ENCODE results near the gene CTDSP2. TPM values are rescaled to one million over a fixed set of nuclear protein-coding genes. Genes with fewer than 3 reads are reported as not detected.
A peak's percentile ranks its signal among the peaks of the same experiment; 100 is the strongest.

The CTDSP2 gene
- polyA plus RNA-seq, 1 of the 3 experiments (the other 2 are of a cell fraction) = 119 TPM

GRCh38 chr12:57872362-57872761, 25.8 kb upstream of the CTDSP2 start:
- H3K4me2 ChIP-seq = no peak overlapping the region
- peaks cover 0 to 12% of the 10 kb centered on the region in 2 experiments; a peak in 1 of 4 replicates for H3K4me1 ChIP-seq (ENCODE audit: control insufficient read depth in 1 of 2, insufficient read depth in 2 of 2, low read depth in 1 of 2, low read length in 1 of 2)
- H3K4me3 ChIP-seq (ENCODE audit: low read depth in 2 of 2, low read length in 1 of 2) = no peak overlapping the region
- H3K79me2 ChIP-seq (ENCODE audit: insufficient read depth) = no peaks in the 10 kb centered on the region
- no peak for DNase-seq
- H3K9me2 ChIP-seq = no peaks in the 10 kb centered on the region
- no peak overlapping the region for H3K27ac ChIP-seq (ENCODE audit: low read depth in 2 of 2, low read length in 1 of 2)
- H3K27me3 ChIP-seq (ENCODE audit: insufficient read depth) = no peaks in the 10 kb centered on the region
- POLR2A ChIA-PET = no interaction called here
- WGBS (ENCODE audit: low lambda C conversion rate) = 65% methylated on average over 2 of the region's 2 CpGs
- CTCF ChIA-PET = interaction anchor here (1.3 kb wide), 1 partner anchor 33 kb away, joined by 6 read pairs; no protein-coding TSS in a partner anchor
- TF ChIP-seq RAD21 (IDR thresholded peaks at IDR 0.05; ENCODE audit: low read length) = no peak
- peak; percentile 59; the same call in 1 of the 2 replicates for TF ChIP-seq USF1 (IDR thresholded peaks at IDR 0.05; ENCODE audit: borderline replicate concordance, low read depth)
- no peak for TF ChIP-seq RXRA (IDR thresholded peaks at IDR 0.05; ENCODE audit: borderline replicate concordance, low read depth)
- H2AFZ ChIP-seq (ENCODE audit: low read depth) = no peak overlapping the region
- no peaks in the 10 kb centered on the region for H3K9me3 ChIP-seq
- H4K20me1 ChIP-seq (ENCODE audit: insufficient read depth) = no peaks in the 10 kb centered on the region
- no peaks in the 10 kb centered on the region for H3F3A ChIP-seq (replicated peaks; ENCODE audit: insufficient read depth)
- no peaks in the 10 kb centered on the region for H3K36me3 ChIP-seq (replicated peaks in 1 of 2; ENCODE audit: control insufficient read depth in 1 of 2, insufficient read depth in 2 of 2, low read length in 1 of 2)
- H3K9ac ChIP-seq = no peak overlapping the region

GRCh38 chr12:57869927-57870318, 23.4 kb upstream of the CTDSP2 start:
- Histone ChIP-seq H3F3A (replicated peaks; ENCODE audit: insufficient read depth) (no peaks in the 10 kb centered on the region), H3K27ac (ENCODE audit: low read depth in 2 of 2, low read length in 1 of 2) (no peak overlapping the region), H3K4me3 (ENCODE audit: low read depth in 2 of 2, low read length in 1 of 2) (no peak overlapping the region), H3K9ac (no peak overlapping the region), H3K36me3 (replicated peaks in 1 of 2; ENCODE audit: control insufficient read depth in 1 of 2, insufficient read depth in 2 of 2, low read length in 1 of 2) (no peaks in the 10 kb centered on the region), H3K9me2 (no peaks in the 10 kb centered on the region), H3K4me2 (no peak overlapping the region), H3K4me1 (ENCODE audit: control insufficient read depth in 1 of 2, insufficient read depth in 2 of 2, low read depth in 1 of 2, low read length in 1 of 2) (peaks cover 0 to 12% of the 10 kb centered on the region in 2 experiments; a peak in 1 of 4 replicates), H3K9me3 (no peaks in the 10 kb centered on the region), H4K20me1 (ENCODE audit: insufficient read depth) (no peaks in the 10 kb centered on the region), H3K27me3 (ENCODE audit: insufficient read depth) (no peaks in the 10 kb centered on the region), H3K79me2 (ENCODE audit: insufficient read depth) (no peaks in the 10 kb centered on the region), H2AFZ (ENCODE audit: low read depth) (no peak overlapping the region)
- TF ChIP-seq USF1 (IDR thresholded peaks at IDR 0.05; ENCODE audit: borderline replicate concordance, low read depth) (no peak), MEF2A (IDR thresholded peaks at IDR 0.05; ENCODE audit: borderline replicate concordance, low read depth) (no peak), MXI1 (IDR thresholded peaks at IDR 0.05; ENCODE audit: low read depth, low read length) (no peak), POLR2AphosphoS5 (IDR thresholded peaks at IDR 0.05; ENCODE audit: low read depth, low read length) (no peak), YY1 (IDR thresholded peaks at IDR 0.05; ENCODE audit: low read depth) (no peak), USF2 (IDR thresholded peaks at IDR 0.05; ENCODE audit: borderline replicate concordance, low read depth, low read length) (no peak), TEAD4 (IDR thresholded peaks at IDR 0.05; ENCODE audit: borderline replicate concordance, insufficient read depth) (no peak), TCF12 (IDR thresholded peaks at IDR 0.05) (no peak), ELF1 (IDR thresholded peaks at IDR 0.05) (no peak), RFX5 (IDR thresholded peaks at IDR 0.05; ENCODE audit: low read length) (no peak), RXRA (IDR thresholded peaks at IDR 0.05; ENCODE audit: borderline replicate concordance, low read depth) (no peak), TAF1 (IDR thresholded peaks at IDR 0.05; ENCODE audit: borderline replicate concordance, low read depth, low read length) (no peak), IRF3 (IDR thresholded peaks at IDR 0.05; ENCODE audit: low read depth, low read length) (no peak), NRF1 (IDR thresholded peaks at IDR 0.05; ENCODE audit: low read depth, low read length) (no peak), FOSL2 (IDR thresholded peaks at IDR 0.05; ENCODE audit: borderline replicate concordance, low read depth) (no peak), CHD2 (IDR thresholded peaks at IDR 0.05; ENCODE audit: low read length, partially characterized antibody) (no peak), GATA2 (CRISPR knock-in tag; IDR thresholded peaks at IDR 0.05) (no peak), RCOR1 (IDR thresholded peaks at IDR 0.05; ENCODE audit: low read length) (no peak)
- ChIA-PET CTCF (interaction anchor here (1.0 to 4.0 kb wide), 4 partner anchors 19 to 38 kb away, joined by 3 to 14 read pairs (median 6); no protein-coding TSS in a partner anchor), POLR2A (no interaction called here)
- 92% methylated on average over 8 of the region's 8 CpGs for WGBS (ENCODE audit: low lambda C conversion rate)
- no peak for DNase-seq
